ENCODE measurements around the gene PNRC2. TPM values are rescaled to one million over a fixed set of nuclear protein-coding genes. Genes with fewer than 3 reads are reported as not detected.

The PNRC2 gene
- total and polyA plus RNA-seq, 2 donors (not counting 3 experiments of a cell fraction or from before 2014, with no cell fraction given), result 70.2 to 77.8 TPM

DNA sequence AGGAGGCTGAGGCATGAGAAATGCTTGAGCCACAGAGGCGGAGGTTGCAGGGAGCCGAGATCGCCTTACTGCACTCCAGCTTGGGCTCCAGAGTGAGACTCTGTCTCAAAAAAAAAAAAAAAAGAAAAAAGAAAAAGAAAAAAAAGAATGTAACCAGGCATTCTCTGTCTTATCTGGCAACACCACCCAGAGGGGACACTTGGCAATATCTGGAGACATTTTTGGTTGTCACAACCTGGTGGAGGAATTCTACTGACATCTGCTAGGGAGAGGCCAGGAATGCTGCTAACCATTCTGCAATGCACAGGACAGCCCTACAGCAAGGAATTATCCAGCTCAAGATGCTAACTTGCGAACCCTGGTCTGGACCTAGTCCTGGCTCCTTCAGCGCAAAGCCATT lies 44.2 kb upstream of the PNRC2 start:
- Histone ChIP-seq H4K20me1 (replicated peaks; ENCODE audit: control insufficient read depth, extremely low read depth, insufficient read depth, low read length) (no peaks in the 10 kb centered on the region), H3K4me1 (ENCODE audit: control insufficient read depth, extremely low read depth, insufficient read depth, low read length) (no peaks in the 10 kb centered on the region), H3K9me3 (replicated peaks; ENCODE audit: control insufficient read depth, insufficient read depth, low read length) (no peaks in the 10 kb centered on the region), H2AFZ (ENCODE audit: low read depth, low read length) (no peak overlapping the region), H3K27me3 (ENCODE audit: control insufficient read depth in 2 of 2, insufficient read depth in 2 of 2, low read length in 2 of 2) (no peaks in the 10 kb centered on the region), H3K9ac (replicated peaks; ENCODE audit: extremely low read depth, insufficient read depth, low read length) (no peak overlapping the region), H3K79me2 (ENCODE audit: control insufficient read depth, insufficient read depth, low read length) (no peaks in the 10 kb centered on the region), H3K9me1 (replicated peaks; ENCODE audit: control insufficient read depth, extremely low read depth, insufficient read depth, low read length) (no peaks in the 10 kb centered on the region), H3K27ac (ENCODE audit: insufficient read depth, low read depth, low read length) (no peak overlapping the region), H3K36me3 (ENCODE audit: control insufficient read depth in 2 of 2, extremely low read depth in 1 of 2, insufficient read depth in 2 of 2, low read length in 2 of 2) (no peaks in the 10 kb centered on the region), H3K4me3 (replicated peaks in 1 of 3; ENCODE audit: insufficient read depth in 1 of 3, low read depth in 1 of 3, low read length in 3 of 3) (no peak overlapping the region), H3K4me2 (ENCODE audit: insufficient read depth, low read length) (no peak overlapping the region)
- BruUV-seq (replicated peaks), result no TSS peak
- TF ChIP-seq CTCF (IDR thresholded peaks at IDR 0.05; ENCODE audit: extremely low read depth in 1 of 2, insufficient read depth in 1 of 2, low read depth in 1 of 2, low read length in 2 of 2), result no peak
- no peak for TF ChIP-seq FOS (IDR thresholded peaks at IDR 0.05; ENCODE audit: borderline replicate concordance, insufficient read depth, low read length)
- TF ChIP-seq MAX (IDR thresholded peaks at IDR 0.05; ENCODE audit: insufficient read depth, insufficient read length), result no peak
- no peak for TF ChIP-seq GATA2 (IDR thresholded peaks at IDR 0.05; ENCODE audit: insufficient read depth, insufficient read length, low read depth, low read length)
- TF ChIP-seq JUN (IDR thresholded peaks at IDR 0.05; ENCODE audit: borderline replicate concordance, insufficient read depth, insufficient read length, low read depth), result no peak
- TF ChIP-seq POLR2A (IDR thresholded peaks at IDR 0.05; ENCODE audit: low read depth, low read length), result no peak
- TF ChIP-seq POLR2AphosphoS5 (IDR thresholded peaks at IDR 0.05; ENCODE audit: insufficient read depth, low read depth, low read length), result no peak
- TF ChIP-seq EZH2 (IDR thresholded peaks at IDR 0.05; ENCODE audit: borderline replicate concordance, low read depth, low read length, severe bottlenecking), result no peak
- TF ChIP-seq MYC (IDR thresholded peaks at IDR 0.05; ENCODE audit: low read depth, low read length), result no peak
- dilution Hi-C loops (cut with MboI; ENCODE audit: extremely low pct_ligation_motif_present, low sequenced_read_pairs) (no loop called here), intact Hi-C loops (cut with micrococcal nuclease) (no loop called here)
- CTCF ChIA-PET, result interaction anchor here (1.1 to 3.2 kb wide), 3 partner anchors 113 to 193 kb away, joined by 3 to 68 read pairs (median 6); no protein-coding TSS in a partner anchor
- DNase-seq (ENCODE audit: low read depth, low spot score) (no peak), FAIRE-seq (no peak)
- POLR2A ChIA-PET, result no interaction called here

All from endothelial cell of umbilical vein (primary cell).